K562 (cell line): ENCODE measurements around the gene ELOVL5. TPM values are rescaled to one million over a fixed set of nuclear protein-coding genes. Genes with fewer than 3 reads are reported as not detected.

Experiments used
- AFF4 ChIP-seq: sonication (generic); formaldehyde crosslinking; IDR thresholded peaks from 2 replicates; pipeline ENCODE4 v1.8.0; 2023; ENCODE audit warnings: mild to moderate bottlenecking, missing genetic modification reagents
- BRCA1 ChIP-seq, 2 experiments: fragments of 450-650 bp in 1 of 2; sonication (generic) in 1 of 2; formaldehyde crosslinking in 1 of 2; IDR thresholded peaks; 2 replicates each; pipeline versions ENCODE4 v1.5.0 to v1.6.1; 2017 to 2020; ENCODE audit warnings: mild to moderate bottlenecking in 1 of 2, missing genetic modification reagents in 1 of 2
- CXXC5 ChIP-seq: fragments of 250-450 bp; sonication (Bioruptor Pico); IDR thresholded peaks from 2 replicates; pipeline ENCODE4 v1.8.0; 2022; ENCODE audit warnings: inconsistent platforms, mild to moderate bottlenecking, moderate library complexity
- DNMT1 ChIP-seq: fragments of 450-650 bp; IDR thresholded peaks from 2 replicates; pipeline ENCODE4 v1.6.1; 2016; ENCODE audit warnings: antibody characterized with exemption, mild to moderate bottlenecking
- FOXJ3 ChIP-seq: sonication (generic); formaldehyde crosslinking; IDR thresholded peaks from 2 replicates; pipeline ENCODE4 v1.4.0; 2020; ENCODE audit warnings: mild to moderate bottlenecking, missing genetic modification reagents
- GTF2A2 ChIP-seq: IDR thresholded peaks from 2 replicates; pipeline ENCODE4 v1.6.1; 2016; ENCODE audit warnings: mild to moderate bottlenecking, missing genetic modification characterization, missing compliant biosample characterization
- MAZ ChIP-seq, 2 experiments: fragments of 450-650 bp in 1 of 2; sonication (generic) in 1 of 2; formaldehyde crosslinking; IDR thresholded peaks in 1 of 2; conservative IDR thresholded peaks in 1 of 2; 2 replicates each; pipeline versions ENCODE4 v1.4.0 to v1.5.0; 2020; ENCODE audit warnings: mild to moderate bottlenecking in 1 of 2, missing genetic modification reagents in 1 of 2
- MEF2A ChIP-seq: IDR thresholded peaks from 2 replicates; pipeline ENCODE4 v1.6.1; 2011; ENCODE audit warnings: low read depth, mild to moderate bottlenecking, low read length, moderate library complexity; ENCODE audit not compliant: control insufficient read depth
- NR0B1 ChIP-seq: fragments of 450-650 bp; IDR thresholded peaks from one replicate; pipeline ENCODE4 v1.6.1; 2018; ENCODE audit warnings: mild to moderate bottlenecking, moderate library complexity; ENCODE audit not compliant: partially characterized antibody
- SPI1 ChIP-seq: IDR thresholded peaks from 2 replicates; pipeline ENCODE4 v1.6.1; 2011; ENCODE audit warnings: low read depth, low read length, control low read depth, borderline replicate concordance
- TRIM28 ChIP-seq: fragments of 450-650 bp; IDR thresholded peaks from 2 replicates; pipeline ENCODE4 v1.6.1; 2017
- XRCC3 ChIP-seq: fragments of 450-650 bp; IDR thresholded peaks from 2 replicates; pipeline ENCODE4 v1.6.1; 2017; ENCODE audit warnings: mild to moderate bottlenecking, moderate library complexity
- ZBTB5 ChIP-seq: fragments of 450-650 bp; IDR thresholded peaks from 2 replicates; pipeline ENCODE4 v1.6.1; 2017; ENCODE audit warnings: antibody characterized with exemption
- ZNF224 ChIP-seq: sonication (generic); formaldehyde crosslinking; IDR thresholded peaks from 2 replicates; pipeline ENCODE4 v1.8.0; 2022; ENCODE audit warnings: mild to moderate bottlenecking, missing genetic modification reagents
- polyA plus RNA-seq, 8 experiments: library from polyadenylated mRNA; depleted of rRNA in 4 of 8; stranded (reverse) in 5 of 8; unstranded in 3 of 8; fragments of >200 nt; fragmentation: Nextera tagmentation in 2 of 8; fragmentation: Illumina TruSeq in 1 of 8; extraction: Ambion mirVana in 2 of 8; extraction: Trizol in 1 of 8; gene quantifications; 2 replicates each; pipeline versions ENCODE4 v1.2.1 to v1.2.3, GENCODE V29; 2011 to 2014; ENCODE audit warnings: inconsistent platforms in 1 of 8, missing spikeins in 1 of 8
- total RNA-seq, 7 experiments: library from RNA; depleted of rRNA in 6 of 7; stranded (reverse); fragments of >200 nt in 6 of 7; fragmentation: Illumina TruSeq in 2 of 7; extraction: Trizol in 2 of 7; gene quantifications; 2 replicates each; pipeline versions ENCODE4 v1.2.1 to v1.2.3, GENCODE V29; 2011 to 2021; ENCODE audit warnings: low replicate concordance in 1 of 7
- TF ChIP-seq, protein P1 (sequence below), 3 experiments: fragments of 200-800 bp in 1 of 3; fragments of 250-450 bp in 1 of 3; fragments of 450-650 bp in 1 of 3; sonication (Bioruptor Pico) in 1 of 3; sonication (Bioruptor generic) in 1 of 3; formaldehyde crosslinking in 1 of 3; IDR thresholded peaks; 2 replicates each; pipeline versions ENCODE4 v1.6.1 to v1.8.0; 2016 to 2022; ENCODE audit warnings: mild to moderate bottlenecking in 2 of 3, missing genetic modification characterization in 2 of 3, missing compliant biosample characterization in 1 of 3, moderate library complexity in 1 of 3

Gene ELOVL5
- total and polyA plus RNA-seq, 9 of the 15 experiments (the other 6 are each of a cell fraction or from before 2014, with no cell fraction given): 70.6 to 245 (median 132) TPM

DNA sequence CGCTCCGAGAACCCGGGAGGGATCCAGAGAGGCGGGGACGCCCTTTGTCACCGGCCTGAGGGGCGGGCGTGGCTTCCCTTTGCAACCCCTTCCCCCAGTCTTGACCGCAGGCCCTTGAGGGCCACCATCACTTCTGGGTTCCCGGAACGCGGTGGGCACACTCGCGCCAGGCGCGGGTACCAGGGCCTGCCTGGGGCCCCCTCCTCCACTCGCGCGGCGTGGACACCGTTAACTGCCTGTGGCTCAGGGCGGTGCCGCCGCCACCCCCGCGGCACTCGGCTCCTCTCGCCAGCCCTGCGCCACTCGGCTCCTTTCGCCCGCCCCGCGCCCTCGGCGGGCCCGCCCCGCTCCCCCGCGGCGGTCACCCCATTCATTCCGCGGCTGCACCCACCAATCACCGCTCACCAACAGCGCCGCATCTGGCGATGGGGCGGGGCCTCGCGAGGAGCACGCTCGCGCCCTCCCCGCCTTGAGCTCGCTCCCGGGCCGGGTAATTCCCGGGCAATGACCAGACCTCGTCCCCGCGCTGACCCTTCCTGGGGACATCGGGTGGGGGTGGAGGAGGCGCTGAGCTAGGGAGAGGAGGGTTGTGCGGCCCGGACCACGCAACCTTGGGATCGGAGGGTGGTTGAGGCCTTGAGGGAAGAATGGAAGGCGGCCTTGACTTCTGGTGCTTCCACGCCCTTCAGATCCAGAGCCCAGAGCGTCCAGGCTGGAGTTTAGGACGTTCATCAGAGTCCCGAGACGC, 10.5 kb upstream of the ELOVL5 start (continued):
- TF ChIP-seq FOXJ3 (CRISPR knock-in tag): no peak
- TF ChIP-seq GTF2A2 (tag): no peak; the same call in 1 of the 2 replicates
- no peak for TF ChIP-seq ZBTB5
- no peak for TF ChIP-seq NR0B1
- peak; percentile 96 to 100 for TF ChIP-seq MAZ (CRISPR knock-in tag; conservative IDR thresholded peaks at IDR 0.05 in 1 of 2, IDR thresholded peaks at IDR 0.05 in 1 of 2)
- TF ChIP-seq TRIM28: peak; percentile 21; the same call in 1 of the 2 replicates
- no peak for TF ChIP-seq DNMT1
- TF ChIP-seq XRCC3: no peak
- TF ChIP-seq, protein P1, sequence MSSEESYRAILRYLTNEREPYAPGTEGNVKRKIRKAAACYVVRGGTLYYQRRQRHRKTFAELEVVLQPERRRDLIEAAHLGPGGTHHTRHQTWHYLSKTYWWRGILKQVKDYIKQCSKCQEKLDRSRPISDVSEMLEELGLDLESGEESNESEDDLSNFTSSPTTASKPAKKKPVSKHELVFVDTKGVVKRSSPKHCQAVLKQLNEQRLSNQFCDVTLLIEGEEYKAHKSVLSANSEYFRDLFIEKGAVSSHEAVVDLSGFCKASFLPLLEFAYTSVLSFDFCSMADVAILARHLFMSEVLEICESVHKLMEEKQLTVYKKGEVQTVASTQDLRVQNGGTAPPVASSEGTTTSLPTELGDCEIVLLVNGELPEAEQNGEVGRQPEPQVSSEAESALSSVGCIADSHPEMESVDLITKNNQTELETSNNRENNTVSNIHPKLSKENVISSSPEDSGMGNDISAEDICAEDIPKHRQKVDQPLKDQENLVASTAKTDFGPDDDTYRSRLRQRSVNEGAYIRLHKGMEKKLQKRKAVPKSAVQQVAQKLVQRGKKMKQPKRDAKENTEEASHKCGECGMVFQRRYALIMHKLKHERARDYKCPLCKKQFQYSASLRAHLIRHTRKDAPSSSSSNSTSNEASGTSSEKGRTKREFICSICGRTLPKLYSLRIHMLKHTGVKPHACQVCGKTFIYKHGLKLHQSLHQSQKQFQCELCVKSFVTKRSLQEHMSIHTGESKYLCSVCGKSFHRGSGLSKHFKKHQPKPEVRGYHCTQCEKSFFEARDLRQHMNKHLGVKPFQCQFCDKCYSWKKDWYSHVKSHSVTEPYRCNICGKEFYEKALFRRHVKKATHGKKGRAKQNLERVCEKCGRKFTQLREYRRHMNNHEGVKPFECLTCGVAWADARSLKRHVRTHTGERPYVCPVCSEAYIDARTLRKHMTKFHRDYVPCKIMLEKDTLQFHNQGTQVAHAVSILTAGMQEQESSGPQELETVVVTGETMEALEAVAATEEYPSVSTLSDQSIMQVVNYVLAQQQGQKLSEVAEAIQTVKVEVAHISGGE (CRISPR knock-in tag; IDR thresholded peaks at IDR 0.05): peak in 1 of 3 experiments; percentile 75; a peak in 1 of 6 replicates
- peak; percentile 91 for TF ChIP-seq CXXC5
- no peak for TF ChIP-seq BRCA1 (IDR thresholded peaks at IDR 0.05)
- TF ChIP-seq BRCA1 (CRISPR knock-in tag; IDR thresholded peaks at IDR 0.05): no peak
- TF ChIP-seq AFF4 (CRISPR knock-in tag): peak; percentile 77
- TF ChIP-seq SPI1: no peak
- TF ChIP-seq ZNF224 (CRISPR knock-in tag): no peak
- TF ChIP-seq MEF2A: 0 out of 2 replicates have a peak, but pooled peaks have one; percentile 33
